22Rv1 (cell line): Measurements from ENCODE around the gene ITGAE.
"Not testable (repeated sequence)": the region's sequence is repeated elsewhere in the genome, so short reads cannot be mapped to it uniquely, and the experiment has no call there.

ENCODE experiments used
- H3K27ac ChIP-seq: fragments of 450-650 bp; 2 replicates; pipeline ENCODE4 v1.5.1; 2017
- CTCF ChIP-seq: fragments of 450-650 bp; IDR thresholded peaks from 2 replicates; pipeline ENCODE4 v1.5.1; 2017; ENCODE audit warnings: mild to moderate bottlenecking
- ZFX ChIP-seq: fragments of 450-650 bp; IDR thresholded peaks from 2 replicates; pipeline ENCODE4 v1.6.1; 2017; ENCODE audit warnings: antibody characterized with exemption, borderline replicate concordance

ITGAE gene

GRCh38 chr17:3747805-3748204 lies 53.2 kb downstream of the ITGAE start:
- no peak for TF ChIP-seq ZFX
- TF ChIP-seq CTCF, result no peak
- no peak overlapping the region for H3K27ac ChIP-seq

GRCh38 chr17:3745071-3745470 lies 55.9 kb downstream of the ITGAE start:
- H3K27ac ChIP-seq, result no peak overlapping the region
- TF ChIP-seq CTCF (no peak), ZFX (no peak)

- TF ChIP-seq ZFX (no peak), CTCF (no peak)
Observed at GRCh38 chr17:3744014-3744413, 57.0 kb downstream of the ITGAE start.

GRCh38 chr17:3740611-3741073 lies 60.3 kb downstream of the ITGAE start:
- TF ChIP-seq ZFX, result no peak
- TF ChIP-seq CTCF, result no peak
- H3K27ac ChIP-seq, result no peak overlapping the region

More at GRCh38 chr17:3744014-3744413, 57.0 kb downstream of the ITGAE start:
- H3K27ac ChIP-seq, result no peak overlapping the region

GRCh38 chr17:3739422-3740124 lies 61.4 kb downstream of the ITGAE start:
- peak overlapping the region; percentile 63 for H3K27ac ChIP-seq
- TF ChIP-seq ZFX, result no peak
- TF ChIP-seq CTCF, result no peak

GRCh38 chr17:3738562-3739295 lies 62.3 kb downstream of the ITGAE start:
- TF ChIP-seq ZFX, result no peak
- no peak for TF ChIP-seq CTCF
- H3K27ac ChIP-seq, result peak overlapping the region; percentile 63

GRCh38 chr17:3735515-3735914 lies 65.5 kb downstream of the ITGAE start:
- no peak overlapping the region for H3K27ac ChIP-seq
- no peak for TF ChIP-seq CTCF
- no peak for TF ChIP-seq ZFX

- not testable (repeated sequence) for H3K27ac ChIP-seq
Observed at GRCh38 chr17:3734911-3735276, 66.1 kb downstream of the ITGAE start.
